Heart left ventricle (tissue), 16 donors: Measurements from ENCODE around the gene OSCP1. TPM values are rescaled to one million over a fixed set of nuclear protein-coding genes. Genes with fewer than 3 reads are reported as not detected.

ENCODE experiments used
- ATAC-seq, 4 donors: fragments of 200-7000 bp; cut with Tn5 transposase; one replicate each; pipeline ENCODE4 v1.9.1; 2020 to 2022; ENCODE audit warnings: moderate library complexity in 4 of 4, mild to moderate bottlenecking in 3 of 4, moderate number of reproducible peaks in 1 of 4
- DNase-seq, 5 donors: peaks; one replicate each; pipeline ENCODE4 v3.0.0-alpha.2; 2020
- H3K27ac ChIP-seq, 12 donors: fragments of 200-600 bp; sonication (generic) in 4 of 12; one replicate each; pipeline versions ENCODE4 v1.5.0 to v1.8.0; 2016 to 2022; ENCODE audit warnings: mild to moderate bottlenecking in 2 of 12
- H3K27me3 ChIP-seq, 9 donors: fragments of 200-600 bp; sonication (generic) in 2 of 9; one replicate each; pipeline versions ENCODE4 v1.5.1 to v1.8.0; 2016 to 2022; ENCODE audit warnings: mild to moderate bottlenecking in 3 of 9
- H3K36me3 ChIP-seq, 9 donors: fragments of 200-600 bp; sonication (generic) in 2 of 9; one replicate each; pipeline versions ENCODE4 v1.5.0 to v1.8.0; 2018 to 2022; ENCODE audit warnings: mild to moderate bottlenecking in 2 of 9
- H3K4me1 ChIP-seq, 12 donors: fragments of 200-600 bp; sonication (generic) in 4 of 12; one replicate each; pipeline versions ENCODE4 v1.5.0 to v1.8.0; 2016 to 2022; ENCODE audit warnings: mild to moderate bottlenecking in 3 of 12
- H3K4me3 ChIP-seq, 12 donors: fragments of 200-600 bp; sonication (generic) in 4 of 12; one replicate each; pipeline versions ENCODE4 v1.5.0 to v1.8.0; 2017 to 2022; ENCODE audit warnings: mild to moderate bottlenecking in 9 of 12, moderate library complexity in 4 of 12
- H3K9me3 ChIP-seq, 12 donors: fragments of 200-600 bp; sonication (generic) in 4 of 12; one replicate each; pipeline versions ENCODE4 v1.5.0 to v1.8.0; 2016 to 2022; ENCODE audit warnings: mild to moderate bottlenecking in 1 of 12
- POLR2A ChIP-seq, 2 donors: fragments of 450-650 bp; IDR thresholded peaks; one replicate each; pipeline ENCODE4 v1.6.1; 2017; ENCODE audit warnings: antibody characterized with exemption in 2 of 2, mild to moderate bottlenecking in 2 of 2, moderate library complexity in 2 of 2
- WGBS, 4 donors: extraction: QIAGEN DNeasy Blood & Tissue Kit in 2 of 4; methylation state at CpG; one replicate each; pipeline versions ENCODE4 v1.1.5 to v1.1.7; 2013 to 2018; 5-methylcytosine and 5-hydroxymethylcytosine counted together
- intact Hi-C, 10 donors: fragments of 100-400 bp; cut with DNase I; formaldehyde crosslinking; loops; one replicate each; pipeline versions ENCODE4 v1.11.1 to v1.14.2; 2022
- polyA plus RNA-seq, 2 donors: library from polyadenylated mRNA; stranded (reverse); fragments of 200-250 nt; gene quantifications; one replicate each; pipeline ENCODE4 v1.2.3, GENCODE V29; 2013
- total RNA-seq, 9 donors: library from RNA; depleted of rRNA in 2 of 9; stranded (reverse); fragments of >200 nt in 2 of 9; fragmentation: NEBNext Ultra II Directional in 3 of 9; extraction: Animal tissue kit (Norgen Biotek cat#: 25700) in 3 of 9; gene quantifications; one replicate each; pipeline versions ENCODE4 v1.1.0 to v1.2.4, GENCODE V29; 2016 to 2023
- TF ChIP-seq, protein P1 (sequence below), 12 donors: fragments of 200-600 bp; sonication (generic) in 4 of 12; IDR thresholded peaks; one replicate each; pipeline versions ENCODE4 v1.5.0 to v1.8.0; 2018 to 2022; ENCODE audit warnings: antibody characterized with exemption in 12 of 12, mild to moderate bottlenecking in 5 of 12
- donor health status: ischemic (EF 13 %, LVEDD 7.1; RV severe dilation, severe dysfunction).
- donor health status: healthy with polysubstance abuse.
- donor health status: DM: no; HTN: yes; CAD: no.
- donor health status: DM: no; HTN: no; CAD: no.
- donor health status: ischemic (EF 25% LVEDD 6.9; RV normal size, moderate dysfunction).
- donor health status: ischemic (EF 25% LVEDD 5.7; RV mildly dilated, moderate dysfunction).
- donor health status: healthy.
- donor health status: DM: yes; HTN: yes; CAD: no.
- donor health status: ischemic (EF 35%, LVEDD 5.7; RV mildly dilated, moderate dysfunction).
- donor health status: nonischemic (EF 11% LVEDD 7.7; RV severe dilation, severe dysfunction).
- donor health status: DM: yes; HTN: yes; CAD: no.
- donor health status: PGD.
- donor health status: ischemic (EF 29% LVEDD 5.4; RV normal size, mild dysfunction).
- donor health status: nonischemic (EF 23%, LVEDD 6.1; RV moderate dilation, normal function).

OSCP1 gene
- total and polyA plus RNA-seq, 11 donors = 3.8 to 11.5 (median 6.0) TPM

- intact Hi-C loops = no loop called here
These were observed 77.6 kb downstream of the OSCP1 start for GRCh38 chr1:36372617-36373016.

DNA sequence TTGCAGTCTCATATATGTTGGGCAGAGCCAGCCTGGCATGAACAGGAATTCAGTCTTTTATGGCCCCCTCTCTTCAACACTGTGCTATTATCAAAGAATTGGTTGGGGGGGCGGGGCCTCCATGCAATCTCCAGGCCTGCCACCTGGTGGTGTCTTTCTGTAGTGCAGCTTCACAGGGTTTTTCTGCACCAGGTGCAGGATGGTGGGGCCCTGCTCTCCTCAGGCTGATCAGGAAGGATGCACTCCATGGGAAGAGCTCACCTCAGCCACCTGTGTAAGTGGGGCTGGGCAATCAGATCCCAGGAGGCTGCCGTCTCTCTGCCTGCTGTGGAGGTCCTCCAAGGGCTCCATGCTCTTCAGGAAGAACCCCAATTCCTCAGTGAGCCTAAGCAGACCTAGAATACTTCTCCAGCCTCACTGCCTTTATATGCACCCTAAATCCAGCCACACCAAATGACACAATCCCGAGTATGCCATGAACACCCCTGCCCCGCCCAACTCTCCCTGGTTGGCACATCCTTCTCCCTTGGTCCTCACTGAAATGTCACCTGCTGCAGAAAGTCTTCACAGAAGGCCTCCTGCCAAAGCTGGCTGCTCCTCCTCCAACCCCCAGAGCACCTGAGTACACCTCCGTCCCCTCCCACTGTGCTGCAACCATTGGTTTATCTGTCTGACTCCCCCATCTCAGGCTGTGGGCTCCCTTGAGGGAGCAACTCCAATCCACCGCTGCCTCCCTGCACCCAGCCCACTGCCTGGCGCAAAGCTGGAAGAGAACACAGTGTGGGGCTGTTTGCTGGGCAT, 81.0 kb downstream of the OSCP1 start:
- Histone ChIP-seq H3K4me3 (no peak overlapping the region), H3K27me3 (no peaks in the 10 kb centered on the region), H3K27ac (peak overlapping the region in 3 of 12 donors; percentile 13 to 33 (median 28)), H3K36me3 (peaks cover 0 to 16% (median 7%) of the 10 kb centered on the region in 9 donors), H3K4me1 (peaks cover 7 to 97% (median 58%) of the 10 kb centered on the region in 12 donors), H3K9me3 (no peaks in the 10 kb centered on the region)
- 61 to 77% (median 72%) methylated on average over 6 to 7 of the region's 7 CpGs for WGBS, 4 donors
- DNase-seq = peak in 4 of 5 donors; percentile 69 to 81 (median 74)
- intact Hi-C loops = loop anchor here in 4 of 10 donors (2.0 to 5.0 kb wide), 4 partner anchors 42 to 62 kb away; partner anchors contain the start of genes EVA1B (in 3 of the 4) and SH3D21 (in 1 of the 4)
- TF ChIP-seq POLR2A (IDR thresholded peaks at IDR 0.05) = peak in 1 of 2 donors; percentile 15
- TF ChIP-seq, protein P1, sequence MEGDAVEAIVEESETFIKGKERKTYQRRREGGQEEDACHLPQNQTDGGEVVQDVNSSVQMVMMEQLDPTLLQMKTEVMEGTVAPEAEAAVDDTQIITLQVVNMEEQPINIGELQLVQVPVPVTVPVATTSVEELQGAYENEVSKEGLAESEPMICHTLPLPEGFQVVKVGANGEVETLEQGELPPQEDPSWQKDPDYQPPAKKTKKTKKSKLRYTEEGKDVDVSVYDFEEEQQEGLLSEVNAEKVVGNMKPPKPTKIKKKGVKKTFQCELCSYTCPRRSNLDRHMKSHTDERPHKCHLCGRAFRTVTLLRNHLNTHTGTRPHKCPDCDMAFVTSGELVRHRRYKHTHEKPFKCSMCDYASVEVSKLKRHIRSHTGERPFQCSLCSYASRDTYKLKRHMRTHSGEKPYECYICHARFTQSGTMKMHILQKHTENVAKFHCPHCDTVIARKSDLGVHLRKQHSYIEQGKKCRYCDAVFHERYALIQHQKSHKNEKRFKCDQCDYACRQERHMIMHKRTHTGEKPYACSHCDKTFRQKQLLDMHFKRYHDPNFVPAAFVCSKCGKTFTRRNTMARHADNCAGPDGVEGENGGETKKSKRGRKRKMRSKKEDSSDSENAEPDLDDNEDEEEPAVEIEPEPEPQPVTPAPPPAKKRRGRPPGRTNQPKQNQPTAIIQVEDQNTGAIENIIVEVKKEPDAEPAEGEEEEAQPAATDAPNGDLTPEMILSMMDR (IDR thresholded peaks at IDR 0.05) = peak; percentile 90 to 97 (median 95)
- peak in 3 of 4 donors; percentile 9 to 27 (median 13) for ATAC-seq

More at GRCh38 chr1:36372617-36373016, 77.6 kb downstream of the OSCP1 start:
- DNase-seq (no peak), ATAC-seq (no peak)
- TF ChIP-seq, protein P1 (IDR thresholded peaks at IDR 0.05) = no peak
- TF ChIP-seq POLR2A (IDR thresholded peaks at IDR 0.05) = no peak
- no peak overlapping the region for H3K4me3 ChIP-seq
- no peaks in the 10 kb centered on the region for H3K27me3 ChIP-seq
- H3K36me3 ChIP-seq = peaks cover 0 to 11% (median 2%) of the 10 kb centered on the region in 9 donors
- H3K27ac ChIP-seq = peak overlapping the region in 11 of 12 donors; percentile 83 to 99 (median 94)
- H3K9me3 ChIP-seq = no peaks in the 10 kb centered on the region
- 83 to 91% (median 84%) methylated on average over 3 of the region's 3 CpGs for WGBS, 4 donors
- peaks cover 13 to 97% (median 67%) of the 10 kb centered on the region in 12 donors for H3K4me1 ChIP-seq

Other genes starting within 250 kb of the OSCP1 start
- gene THRAP3, start 226.0 kb downstream of the OSCP1 start, total RNA-seq = 100 to 1,000 TPM in 4 of 9 donors, 10 to 100 TPM in 5; 68.6 to 106 (median 92.8) TPM
- 10 to 100 TPM; 27.9 to 36.5 TPM for gene THRAP3, start 226.0 kb downstream of the OSCP1 start, polyA plus RNA-seq
- gene SH3D21, start 144.1 kb downstream of the OSCP1 start, total RNA-seq = 1 to 10 TPM in 5 of 9 donors, under 1 TPM in 4; 0.38 to 3.1 (median 1.4) TPM
- gene SH3D21, start 144.1 kb downstream of the OSCP1 start, polyA plus RNA-seq = 1 to 10 TPM in 1 of 2 donors, under 1 TPM in 1; 0.72 to 2.2 TPM
- 10 to 100 TPM in 6 of 9 donors, 1 to 10 TPM in 3; 5.9 to 42.3 (median 10.8) TPM for gene EVA1B, start 126.8 kb downstream of the OSCP1 start, total RNA-seq
- gene EVA1B, start 126.8 kb downstream of the OSCP1 start, polyA plus RNA-seq = 10 to 100 TPM; 13.6 to 21.4 TPM
- gene STK40, start 64.5 kb downstream of the OSCP1 start, total RNA-seq = 100 to 1,000 TPM in 1 of 9 donors, 10 to 100 TPM in 8; 50.4 to 114 (median 59.4) TPM
- gene STK40, start 64.5 kb downstream of the OSCP1 start, polyA plus RNA-seq = 10 to 100 TPM; 27.9 to 75.2 TPM
- 10 to 100 TPM; 39.1 to 68.7 (median 49.7) TPM for gene LSM10, start 52.5 kb downstream of the OSCP1 start, total RNA-seq
- 10 to 100 TPM; 72.7 to 95.9 TPM for gene LSM10, start 52.5 kb downstream of the OSCP1 start, polyA plus RNA-seq
- 100 to 1,000 TPM in 5 of 9 donors, 10 to 100 TPM in 4; 83.5 to 137 (median 108) TPM for gene MRPS15, start 13.9 kb upstream of the OSCP1 start, total RNA-seq
- 100 to 1,000 TPM; 130 to 396 TPM for gene MRPS15, start 13.9 kb upstream of the OSCP1 start, polyA plus RNA-seq
- 10 to 100 TPM in 2 of 9 donors, 1 to 10 TPM in 7; 1.5 to 22.7 (median 4.5) TPM for gene CSF3R, start 32.5 kb upstream of the OSCP1 start, total RNA-seq
- gene CSF3R, start 32.5 kb upstream of the OSCP1 start, polyA plus RNA-seq = 1 to 10 TPM; 2.9 to 4.1 TPM